ENCODE results near the gene CBLC. TPM values are rescaled to one million over a fixed set of nuclear protein-coding genes. Genes with fewer than 3 reads are reported as not detected.

CBLC gene
- total RNA-seq, 2 donors from 2014 or later, result not detected

- no peak for ATAC-seq
Observed at GRCh38 chr19:44744871-44745332, 32.8 kb upstream of the CBLC start.

GRCh38 chr19:44745341-44745831, 32.3 kb upstream of the CBLC start:
- Mint-ChIP-seq H3K9me3 (no peaks in the 10 kb centered on the region), H3K36me3 (peaks cover 14 to 22% of the 10 kb centered on the region in 2 donors), H3K27ac (peak overlapping the region in 1 of 2 donors; percentile 98)
- ATAC-seq (no peak), DNase-seq (ENCODE audit: low spot score in 2 of 2) (no peak)

More at GRCh38 chr19:44744871-44745332, 32.8 kb upstream of the CBLC start:
- no peak for DNase-seq (ENCODE audit: low spot score in 2 of 2)
- H3K27ac Mint-ChIP-seq, result no peak overlapping the region
- no peaks in the 10 kb centered on the region for H3K9me3 Mint-ChIP-seq
- H3K36me3 Mint-ChIP-seq, result peaks cover 9 to 17% of the 10 kb centered on the region in 2 donors

GRCh38 chr19:44745887-44746600, 31.6 kb upstream of the CBLC start:
- ATAC-seq (no peak), DNase-seq (ENCODE audit: low spot score in 2 of 2) (no peak)
- H3K9me3 Mint-ChIP-seq, result no peaks in the 10 kb centered on the region
- H3K36me3 Mint-ChIP-seq, result peaks cover 20 to 29% of the 10 kb centered on the region in 2 donors
- H3K27ac Mint-ChIP-seq, result peak overlapping the region in 1 of 2 donors; percentile 98

GRCh38 chr19:44746616-44746945, 31.1 kb upstream of the CBLC start:
- DNase-seq (ENCODE audit: low spot score in 2 of 2), result no peak
- Mint-ChIP-seq H3K9me3 (no peaks in the 10 kb centered on the region), H3K36me3 (peaks cover 26 to 34% of the 10 kb centered on the region in 2 donors), H3K27ac (peak overlapping the region in 1 of 2 donors; percentile 98)
- ATAC-seq, result no peak

GRCh38 chr19:44746946-44747738, 30.5 kb upstream of the CBLC start:
- ATAC-seq, result peak; percentile 74 to 84
- peak; percentile 93 for DNase-seq (ENCODE audit: low spot score in 2 of 2)
- Mint-ChIP-seq H3K9me3 (no peaks in the 10 kb centered on the region), H3K36me3 (peaks cover 31 to 38% of the 10 kb centered on the region in 2 donors), H3K27ac (peak overlapping the region; percentile 62 to 98)

GRCh38 chr19:44747739-44748425, 29.8 kb upstream of the CBLC start:
- Mint-ChIP-seq H3K27ac (peak overlapping the region; percentile 87 to 98), H3K9me3 (no peaks in the 10 kb centered on the region), H3K36me3 (peaks cover 39 to 45% of the 10 kb centered on the region in 2 donors)
- peak; percentile 49 to 60 for ATAC-seq
- peak in 1 of 2 donors; percentile 47 for DNase-seq (ENCODE audit: low spot score in 2 of 2)

GRCh38 chr19:44748426-44749254, 29.1 kb upstream of the CBLC start, which contains the start of gene BCL3:
Gene BCL3, plus strand, starts transcription at chr19:44748708. Its CDS starts 83 bp downstream, at chr19:44748791.
- peak; percentile 76 to 89 for DNase-seq (ENCODE audit: low spot score in 2 of 2)
- ATAC-seq, result peak; percentile 47 to 58
- Mint-ChIP-seq H3K36me3 (peaks cover 39 to 46% of the 10 kb centered on the region in 2 donors), H3K27ac (peak within 1 kb of the TSS; percentile 87 to 98), H3K9me3 (no peaks in the 10 kb centered on the region)

GRCh38 chr19:44749292-44749691, 28.4 kb upstream of the CBLC start:
- Mint-ChIP-seq H3K27ac (peak overlapping the region; percentile 84 to 98), H3K36me3 (peaks cover 39 to 46% of the 10 kb centered on the region in 2 donors), H3K9me3 (no peaks in the 10 kb centered on the region)
- ATAC-seq (no peak), DNase-seq (ENCODE audit: low spot score in 2 of 2) (no peak)

GRCh38 chr19:44749994-44750393, 27.7 kb upstream of the CBLC start:
- Mint-ChIP-seq H3K36me3 (peaks cover 44 to 52% of the 10 kb centered on the region in 2 donors), H3K27ac (peak overlapping the region; percentile 87 to 98), H3K9me3 (no peaks in the 10 kb centered on the region)
- DNase-seq (ENCODE audit: low spot score in 2 of 2) (no peak), ATAC-seq (no peak)

GRCh38 chr19:44752123-44752815, 25.4 kb upstream of the CBLC start:
- ATAC-seq (no peak), DNase-seq (ENCODE audit: low spot score in 2 of 2) (no peak)
- Mint-ChIP-seq H3K9me3 (no peaks in the 10 kb centered on the region), H3K36me3 (peaks cover 59 to 60% of the 10 kb centered on the region in 2 donors), H3K27ac (peak overlapping the region; percentile 87 to 98)

GRCh38 chr19:44752816-44753625, 24.7 kb upstream of the CBLC start:
- H3K27ac Mint-ChIP-seq, result peak overlapping the region; percentile 95 to 98
- no peaks in the 10 kb centered on the region for H3K9me3 Mint-ChIP-seq
- H3K36me3 Mint-ChIP-seq, result peaks cover 56 to 66% of the 10 kb centered on the region in 2 donors
- DNase-seq (ENCODE audit: low spot score in 2 of 2) (peak; percentile 91 to 98), ATAC-seq (peak; percentile 76 to 86)

- Mint-ChIP-seq H3K36me3 (peaks cover 57 to 72% of the 10 kb centered on the region in 2 donors), H3K27ac (peak overlapping the region; percentile 95 to 98), H3K9me3 (no peaks in the 10 kb centered on the region)
- DNase-seq (ENCODE audit: low spot score in 2 of 2) (no peak), ATAC-seq (no peak)
Observed at GRCh38 chr19:44753626-44753931, 24.1 kb upstream of the CBLC start.

GRCh38 chr19:44753932-44754749, 23.5 kb upstream of the CBLC start:
- Mint-ChIP-seq H3K27ac (peak overlapping the region; percentile 96 to 98), H3K9me3 (no peaks in the 10 kb centered on the region), H3K36me3 (peaks cover 57 to 73% of the 10 kb centered on the region in 2 donors)
- peak; percentile 73 to 91 for DNase-seq (ENCODE audit: low spot score in 2 of 2)
- ATAC-seq, result peak; percentile 37 to 53

GRCh38 chr19:44754750-44755080, 23.0 kb upstream of the CBLC start:
- H3K27ac Mint-ChIP-seq, result peak overlapping the region; percentile 96 to 98
- DNase-seq (ENCODE audit: low spot score in 2 of 2), result no peak
- no peak for ATAC-seq

More at GRCh38 chr19:44754750-44755080, 23.0 kb upstream of the CBLC start:
- Mint-ChIP-seq H3K36me3 (peaks cover 52 to 70% of the 10 kb centered on the region in 2 donors), H3K9me3 (no peaks in the 10 kb centered on the region)

Data from activated naive CD4-positive, alpha-beta T cell treated with anti-CD3 and anti-CD28 coated beads, Interleukin-2, amount 50 U/mL, for 72 hours (primary cell).